Cardiac muscle cell (in vitro differentiated cells and primary cell): ENCODE data around the gene CARD16. TPM values are rescaled to one million over a fixed set of nuclear protein-coding genes. Genes with fewer than 3 reads are reported as not detected.

Experiments used
- polyA plus RNA-seq: library from polyadenylated mRNA; unstranded; fragments of >200 nt; fragmentation: Nextera tagmentation; extraction: Ambion mirVana; gene quantifications from 2 replicates; pipeline ENCODE4 v1.2.1, GENCODE V29; 2016
- total RNA-seq: library from RNA; depleted of rRNA; stranded (reverse); fragments of >200 nt; gene quantifications from 2 replicates; pipeline ENCODE4 v1.2.3, GENCODE V29; 2016

Gene CARD16
- total and polyA plus RNA-seq, 2 experiments from 2014 or later = not detected

Other genes with a start within 250 kb of the CARD16 start
- not detected in 2 replicates for gene CASP12, start 146.9 kb downstream of the CARD16 start, total RNA-seq
- 0.15 TPM in 1 of 2 replicates, not detected in the other for gene CASP12, start 146.9 kb downstream of the CARD16 start, polyA plus RNA-seq
- not detected in 2 replicates for gene CASP4, start 76.8 kb downstream of the CARD16 start, total RNA-seq
- gene CASP4, start 76.8 kb downstream of the CARD16 start, polyA plus RNA-seq = 0.78 TPM in 1 of 2 replicates, not detected in the other
- gene CASP5, start 22.2 kb downstream of the CARD16 start, total RNA-seq = not detected in 2 replicates
- gene CASP5, start 22.2 kb downstream of the CARD16 start, polyA plus RNA-seq = not detected in 2 replicates
- gene CASP1, start 10.2 kb downstream of the CARD16 start, total RNA-seq = not detected in 2 replicates
- 0.12 TPM in 1 of 2 replicates, not detected in the other for gene CASP1, start 10.2 kb downstream of the CARD16 start, polyA plus RNA-seq
- not detected in 2 replicates for gene CARD18, start 94.4 kb upstream of the CARD16 start, total RNA-seq
- gene CARD18, start 94.4 kb upstream of the CARD16 start, polyA plus RNA-seq = 0.50 and 1.1 TPM in 2 replicates